Smooth muscle cell (in vitro differentiated cells): ENCODE data around the gene TBC1D12. TPM values are rescaled to one million over a fixed set of nuclear protein-coding genes. Genes with fewer than 3 reads are reported as not detected.
"Not testable (repeated sequence)": the region's sequence is repeated elsewhere in the genome, so short reads cannot be mapped to it uniquely, and the experiment has no call there.

Source experiments
- DNase-seq: peaks from one replicate; lab custom pipeline; 2025; ENCODE audit not compliant: unreplicated experiment; lab: John Stamatoyannopoulos, UW
- H2AFZ ChIP-seq: fragments of 200-600 bp; sonication (generic); 2 replicates; pipeline ENCODE4 v1.6.0; 2016; ENCODE audit warnings: antibody characterized with exemption, low read depth, mild to moderate bottlenecking
- H3F3A ChIP-seq: fragments of 200-600 bp; sonication (generic); 2 replicates; pipeline ENCODE4 v1.6.0; 2017; ENCODE audit warnings: antibody characterized with exemption, low read depth
- H3K27ac ChIP-seq: fragments of 200-600 bp; sonication (generic); 2 replicates; pipeline ENCODE4 v1.5.1; 2016; ENCODE audit warnings: low read depth, mild to moderate bottlenecking
- H3K27me3 ChIP-seq: fragments of 200-600 bp; sonication (generic); 2 replicates; pipeline ENCODE4 v1.6.1; 2016; ENCODE audit warnings: low read depth, mild to moderate bottlenecking
- H3K36me3 ChIP-seq: fragments of 200-600 bp; sonication (generic); 2 replicates; pipeline ENCODE4 v1.5.1; 2016; ENCODE audit warnings: low read depth
- H3K4me1 ChIP-seq: fragments of 200-600 bp; sonication (generic); 2 replicates; pipeline ENCODE4 v1.5.1; 2016; ENCODE audit warnings: low read depth
- H3K4me2 ChIP-seq: fragments of 200-600 bp; sonication (generic); 2 replicates; pipeline ENCODE4 v1.6.0; 2016; ENCODE audit warnings: mild to moderate bottlenecking
- H3K4me3 ChIP-seq: fragments of 200-600 bp; sonication (generic); 2 replicates; pipeline ENCODE4 v1.5.1; 2016; ENCODE audit warnings: mild to moderate bottlenecking
- H3K79me2 ChIP-seq: fragments of 200-600 bp; sonication (generic); 2 replicates; pipeline ENCODE4 v1.6.0; 2016; ENCODE audit warnings: low read depth, mild to moderate bottlenecking
- H3K9ac ChIP-seq: fragments of 200-600 bp; sonication (generic); 2 replicates; pipeline ENCODE4 v1.6.0; 2016; ENCODE audit warnings: low read depth
- H3K9me3 ChIP-seq: fragments of 200-600 bp; sonication (generic); replicated peaks from 2 replicates; pipeline ENCODE4 v1.5.1; 2016; ENCODE audit warnings: low read depth
- H4K20me1 ChIP-seq: fragments of 200-600 bp; sonication (generic); 2 replicates; pipeline ENCODE4 v1.6.0; 2016; ENCODE audit warnings: low read depth
- CTCF ChIP-seq: fragments of 200-600 bp; sonication (generic); IDR thresholded peaks from 2 replicates; pipeline ENCODE4 v1.5.1; 2017; ENCODE audit warnings: borderline replicate concordance, mild to moderate bottlenecking, antibody characterized with exemption; ENCODE audit not compliant: insufficient read depth, poor library complexity, severe bottlenecking
- WGBS: methylation state at CpG from one replicate; pipeline ENCODE4 v1.1.7; 2016; ENCODE audit warnings: low lambda C conversion rate; 5-methylcytosine and 5-hydroxymethylcytosine counted together
- polyA plus RNA-seq: library from polyadenylated mRNA; unstranded; fragments of >200 nt; fragmentation: Nextera tagmentation; extraction: Ambion mirVana; gene quantifications from 2 replicates; pipeline ENCODE4 v1.2.1, GENCODE V29; 2016
- total RNA-seq: library from RNA; depleted of rRNA; stranded (reverse); fragments of >200 nt; gene quantifications from 2 replicates; pipeline ENCODE4 v1.2.3, GENCODE V29; 2014

The TBC1D12 gene
- total and polyA plus RNA-seq, 2 experiments from 2014 or later = 3.8 to 9.4 TPM

GRCh38 chr10:94546901-94547185 is 144.5 kb downstream of the TBC1D12 start:
- Histone ChIP-seq H3K79me2 (peaks cover 20% of the 10 kb centered on the region), H3K4me3 (peak overlapping the region; percentile 75), H3K27ac (no peak overlapping the region), H3K9me3 (no peaks in the 10 kb centered on the region), H3K4me2 (peak overlapping the region; percentile 88), H3K9ac (no peak overlapping the region), H3K4me1 (peaks cover 12% of the 10 kb centered on the region), H3K27me3 (no peaks in the 10 kb centered on the region), H3K36me3 (no peaks in the 10 kb centered on the region), H3F3A (no peaks in the 10 kb centered on the region), H4K20me1 (no peaks in the 10 kb centered on the region), H2AFZ (peak overlapping the region; percentile 92)
- no peak for DNase-seq
- TF ChIP-seq CTCF = no peak
- WGBS = 56% methylated on average over 1 of the region's 1 CpG

GRCh38 chr10:94549221-94549620 is 146.9 kb downstream of the TBC1D12 start:
- no peak for TF ChIP-seq CTCF
- Histone ChIP-seq H3F3A (no peaks in the 10 kb centered on the region), H2AFZ (no peak overlapping the region), H3K4me1 (peaks cover 12% of the 10 kb centered on the region), H3K4me2 (no peak overlapping the region), H3K36me3 (no peaks in the 10 kb centered on the region), H3K27me3 (no peaks in the 10 kb centered on the region), H3K9ac (no peak overlapping the region), H3K4me3 (no peak overlapping the region), H3K27ac (no peak overlapping the region), H4K20me1 (no peaks in the 10 kb centered on the region), H3K79me2 (peaks cover 20% of the 10 kb centered on the region), H3K9me3 (no peaks in the 10 kb centered on the region)
- DNase-seq = no peak

GRCh38 chr10:94567714-94568307 is 165.5 kb downstream of the TBC1D12 start:
- DNase-seq, H3K4me3 ChIP-seq, H3K4me1 ChIP-seq, H3K9ac ChIP-seq, H3K79me2 ChIP-seq, H3F3A ChIP-seq, H3K27ac ChIP-seq, H3K36me3 ChIP-seq, H3K9me3 ChIP-seq, H3K27me3 ChIP-seq, H2AFZ ChIP-seq, H3K4me2 ChIP-seq, H4K20me1 ChIP-seq: not testable (repeated sequence)
- 95% methylated on average over 13 of the region's 13 CpGs for WGBS

- Histone ChIP-seq H2AFZ (no peak overlapping the region), H3K4me2 (no peak overlapping the region)
Measured at GRCh38 chr10:94571081-94571480, 168.7 kb downstream of the TBC1D12 start.

More at GRCh38 chr10:94571081-94571480, 168.7 kb downstream of the TBC1D12 start:
- Histone ChIP-seq H3K9ac (no peak overlapping the region), H3K4me1 (no peaks in the 10 kb centered on the region), H3K79me2 (no peaks in the 10 kb centered on the region), H4K20me1 (no peaks in the 10 kb centered on the region), H3F3A (no peaks in the 10 kb centered on the region), H3K9me3 (no peaks in the 10 kb centered on the region), H3K27ac (no peak overlapping the region), H3K36me3 (no peaks in the 10 kb centered on the region), H3K4me3 (no peak overlapping the region), H3K27me3 (no peaks in the 10 kb centered on the region)
- DNase-seq = no peak
- TF ChIP-seq CTCF = no peak
